Calu3 (cell line): ENCODE results near the gene HCK. TPM values are rescaled to one million over a fixed set of nuclear protein-coding genes. Genes with fewer than 3 reads are reported as not detected.

ENCODE experiments used
- BruUV-seq: library from RNA; stranded (reverse); fragments of 400-500 nt; replicated peaks from 2 replicates; lab custom pipeline; 2021; lab: Mats Ljungman, UMichigan
- CTCF ChIA-PET: fragments of 300-600 bp; sonication (Branson Sonifier 250); formaldehyde crosslinking; loops from one replicate; lab custom pipeline; 2022; ENCODE audit warnings: antibody characterized with exemption; lab: Charles Lee
- DNase-seq: peaks from one replicate; pipeline ENCODE4 v3.0.0; 2022
- H3K27ac Mint-ChIP-seq: one replicate; pipeline ENCODE4 v1.8.0; 2022; ENCODE audit warnings: mixed read lengths; ENCODE audit not compliant: unreplicated experiment
- H3K27me3 Mint-ChIP-seq: one replicate; pipeline ENCODE4 v1.8.0; 2022; ENCODE audit warnings: mixed read lengths; ENCODE audit not compliant: unreplicated experiment
- H3K36me3 Mint-ChIP-seq: one replicate; pipeline ENCODE4 v1.8.0; 2022; ENCODE audit warnings: mild to moderate bottlenecking, moderate library complexity, mixed read lengths; ENCODE audit not compliant: insufficient read depth, unreplicated experiment
- H3K4me1 Mint-ChIP-seq: one replicate; pipeline ENCODE4 v1.8.0; 2022; ENCODE audit warnings: mild to moderate bottlenecking, low read depth, mixed read lengths; ENCODE audit not compliant: unreplicated experiment
- H3K4me3 Mint-ChIP-seq: one replicate; pipeline ENCODE4 v1.8.0; 2022; ENCODE audit warnings: mild to moderate bottlenecking, low read depth, moderate library complexity, mixed read lengths; ENCODE audit not compliant: unreplicated experiment
- H3K9me3 Mint-ChIP-seq: one replicate; pipeline ENCODE4 v1.8.0; 2022; ENCODE audit warnings: low read depth, mixed read lengths; ENCODE audit not compliant: unreplicated experiment
- CTCF ChIP-seq: fragments of 200-600 bp; IDR thresholded peaks from one replicate; pipeline ENCODE4 v1.8.0; 2022; ENCODE audit warnings: antibody characterized with exemption; ENCODE audit not compliant: unreplicated experiment
- intact Hi-C: fragments of 100-400 bp; cut with micrococcal nuclease; formaldehyde crosslinking; loops from one replicate; pipeline ENCODE4 v1.10.0; 2022; ENCODE audit not compliant: unreplicated experiment
- total RNA-seq: library from RNA; stranded (reverse); gene quantifications from 2 replicates; pipeline ENCODE4 v1.2.3, GENCODE V29; 2022

HCK gene
- total RNA-seq, 1 experiment from 2014 or later = not detected

GRCh38 chr20:32035426-32035779 is 16.6 kb upstream of the HCK start:
- no TSS peak for BruUV-seq
- peaks cover 22% of the 10 kb centered on the region for H3K4me1 Mint-ChIP-seq
- H3K27me3 Mint-ChIP-seq = peaks cover 82% of the 10 kb centered on the region
- H3K4me3 Mint-ChIP-seq = no peak overlapping the region
- no peak for DNase-seq
- no peak overlapping the region for H3K27ac Mint-ChIP-seq
- peaks cover 4% of the 10 kb centered on the region for H3K36me3 Mint-ChIP-seq
- intact Hi-C loops = loop anchor here (5.0 to 10.0 kb wide), 2 partner anchors 57 to 609 kb away; no protein-coding TSS in a partner anchor
- CTCF ChIA-PET = interaction anchor here (0.6 to 1.0 kb wide), 3 partner anchors 20 to 150 kb away, joined by 3 read pairs; no protein-coding TSS in a partner anchor
- H3K9me3 Mint-ChIP-seq = no peaks in the 10 kb centered on the region
- no peak for TF ChIP-seq CTCF

GRCh38 chr20:32036252-32036651 is 15.8 kb upstream of the HCK start:
- peaks cover 91% of the 10 kb centered on the region for H3K27me3 Mint-ChIP-seq
- H3K4me1 Mint-ChIP-seq = peaks cover 22% of the 10 kb centered on the region
- TF ChIP-seq CTCF = no peak
- peaks cover 4% of the 10 kb centered on the region for H3K36me3 Mint-ChIP-seq
- no TSS peak for BruUV-seq
- no peak overlapping the region for H3K4me3 Mint-ChIP-seq
- DNase-seq = no peak
- H3K9me3 Mint-ChIP-seq = no peaks in the 10 kb centered on the region
- intact Hi-C loops = loop anchor here (5.0 to 10.0 kb wide), 2 partner anchors 56 to 609 kb away; no protein-coding TSS in a partner anchor
- H3K27ac Mint-ChIP-seq = peak overlapping the region; percentile 23
- CTCF ChIA-PET = interaction anchor here (1.0 kb wide), 1 partner anchor 21 kb away, joined by 3 read pairs; no protein-coding TSS in a partner anchor

GRCh38 chr20:32036716-32037485 is 15.1 kb upstream of the HCK start:
- peaks cover 93% of the 10 kb centered on the region for H3K27me3 Mint-ChIP-seq
- no peak overlapping the region for H3K4me3 Mint-ChIP-seq
- no peak for DNase-seq
- H3K9me3 Mint-ChIP-seq = no peaks in the 10 kb centered on the region
- H3K27ac Mint-ChIP-seq = peak overlapping the region; percentile 23
- BruUV-seq = no TSS peak
- no peak for TF ChIP-seq CTCF
- peaks cover 22% of the 10 kb centered on the region for H3K4me1 Mint-ChIP-seq
- intact Hi-C loops = loop anchor here (5.0 to 10.0 kb wide), 2 partner anchors 55 to 608 kb away; no protein-coding TSS in a partner anchor
- CTCF ChIA-PET = no interaction called here
- H3K36me3 Mint-ChIP-seq = peaks cover 4% of the 10 kb centered on the region

- Mint-ChIP-seq H3K4me1 (peaks cover 22% of the 10 kb centered on the region), H3K36me3 (peaks cover 4% of the 10 kb centered on the region), H3K27ac (no peak overlapping the region), H3K27me3 (peaks cover 93% of the 10 kb centered on the region), H3K9me3 (no peaks in the 10 kb centered on the region), H3K4me3 (no peak overlapping the region)
- CTCF ChIA-PET = interaction anchor here (0.7 kb wide), 1 partner anchor 217 kb away, joined by 3 read pairs; no protein-coding TSS in a partner anchor
- intact Hi-C loops = loop anchor here (5.0 to 10.0 kb wide), 2 partner anchors 54 to 607 kb away; no protein-coding TSS in a partner anchor
- no peak for TF ChIP-seq CTCF
- DNase-seq = no peak
- no TSS peak for BruUV-seq
Measured at GRCh38 chr20:32037929-32038328, 14.1 kb upstream of the HCK start.
